Activated B cell treated with CpG ODN at 0.5 μM for 24 hours (primary cell): ENCODE measurements around the gene CELF4. TPM values are rescaled to one million over a fixed set of nuclear protein-coding genes. Genes with fewer than 3 reads are reported as not detected.

Experiments
- ATAC-seq: fragments of 200-7000 bp; cut with Tn5 transposase; one replicate; pipeline ENCODE4 v1.10.0; 2021; ENCODE audit warnings: low read depth, mild to moderate bottlenecking, moderate library complexity
- CTCF ChIA-PET: fragments of 350-600 bp; sonication (Branson Sonifier 250); formaldehyde crosslinking; loops from one replicate; lab custom pipeline; 2021; ENCODE audit warnings: antibody characterized with exemption; lab: Charles Lee
- POLR2A ChIA-PET: fragments of 350-600 bp; sonication (Branson Sonifier 250); formaldehyde crosslinking; loops from one replicate; lab custom pipeline; 2021; ENCODE audit warnings: antibody characterized with exemption; lab: Charles Lee
- DNase-seq: peaks from one replicate; pipeline ENCODE4 v3.0.0; 2022
- H3K27ac Mint-ChIP-seq: one replicate; pipeline ENCODE4 v1.8.0; 2020; ENCODE audit warnings: mixed read lengths
- H3K27me3 Mint-ChIP-seq: one replicate; pipeline ENCODE4 v1.8.0; 2021; ENCODE audit warnings: mixed read lengths
- H3K36me3 Mint-ChIP-seq: one replicate; pipeline ENCODE4 v1.8.0; 2021; ENCODE audit warnings: low read depth, mixed read lengths
- H3K4me1 Mint-ChIP-seq: one replicate; pipeline ENCODE4 v1.8.0; 2021; ENCODE audit warnings: mixed read lengths
- H3K4me3 Mint-ChIP-seq: one replicate; pipeline ENCODE4 v1.8.0; 2020; ENCODE audit warnings: mild to moderate bottlenecking, mixed read lengths
- H3K9me3 Mint-ChIP-seq: one replicate; pipeline ENCODE4 v1.8.0; 2020; ENCODE audit warnings: mixed read lengths
- intact Hi-C: fragments of 100-400 bp; cut with micrococcal nuclease; formaldehyde crosslinking; loops from one replicate; pipeline ENCODE4 v1.15.1; 2024
- total RNA-seq: library from RNA; stranded (reverse); gene quantifications from 2 replicates; pipeline ENCODE4 v1.2.3, GENCODE V29; 2022
- TF ChIP-seq, protein P1 (sequence below): fragments of 200-600 bp; IDR thresholded peaks from one replicate; pipeline ENCODE4 v1.8.0; 2022; ENCODE audit warnings: antibody characterized with exemption, mild to moderate bottlenecking

The CELF4 gene
- total RNA-seq, 1 donor from 2014 or later = not detected

DNA sequence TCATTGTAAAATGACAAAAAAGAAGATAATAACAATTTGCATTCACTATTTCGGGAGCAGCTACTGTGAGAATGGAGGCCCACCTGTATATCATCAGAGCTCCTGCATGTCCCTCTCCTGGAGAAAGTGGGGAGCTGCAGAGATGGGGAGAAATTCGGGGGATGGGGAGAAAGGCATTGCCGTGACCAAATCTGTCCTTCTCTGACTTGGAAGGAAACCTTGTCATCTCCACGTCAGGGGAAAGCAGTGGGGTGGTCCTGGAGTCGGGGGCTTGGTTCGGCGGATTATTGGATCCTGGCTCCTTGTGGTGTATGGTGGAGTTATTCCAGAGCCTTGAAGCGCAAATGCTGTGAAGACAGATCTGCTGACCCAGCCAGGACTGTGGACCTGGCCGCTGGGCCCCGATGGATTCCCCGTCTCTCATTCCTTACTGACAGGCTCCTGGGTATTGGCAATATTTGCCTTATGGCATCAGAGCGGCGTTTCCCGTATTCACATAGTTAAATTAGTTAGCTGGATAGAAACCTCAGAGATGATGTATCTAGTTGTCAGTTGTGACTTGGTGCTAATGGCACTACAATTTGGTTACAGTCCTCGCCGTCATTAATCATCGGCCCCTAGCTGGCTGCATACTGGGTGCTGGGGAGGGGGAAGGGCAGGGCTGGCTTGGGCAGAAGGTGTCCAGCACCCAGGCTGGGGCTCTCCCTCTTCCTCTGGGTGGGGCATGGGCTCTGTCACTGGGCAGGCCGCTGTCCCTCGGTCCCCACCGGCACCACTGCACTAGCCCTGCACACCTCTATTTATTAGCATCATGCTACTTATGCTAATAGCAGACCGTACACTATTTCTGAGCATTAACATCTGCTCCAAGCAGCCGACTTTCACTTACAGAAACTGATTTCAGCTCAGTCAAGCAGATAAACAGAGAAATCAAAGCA is 31.7 kb downstream of the CELF4 start:
- Mint-ChIP-seq H3K27me3 (peaks cover 13% of the 10 kb centered on the region), H3K9me3 (no peaks in the 10 kb centered on the region), H3K4me1 (peaks cover 11% of the 10 kb centered on the region), H3K4me3 (no peak overlapping the region), H3K27ac (no peak overlapping the region), H3K36me3 (no peaks in the 10 kb centered on the region)
- TF ChIP-seq, protein P1, sequence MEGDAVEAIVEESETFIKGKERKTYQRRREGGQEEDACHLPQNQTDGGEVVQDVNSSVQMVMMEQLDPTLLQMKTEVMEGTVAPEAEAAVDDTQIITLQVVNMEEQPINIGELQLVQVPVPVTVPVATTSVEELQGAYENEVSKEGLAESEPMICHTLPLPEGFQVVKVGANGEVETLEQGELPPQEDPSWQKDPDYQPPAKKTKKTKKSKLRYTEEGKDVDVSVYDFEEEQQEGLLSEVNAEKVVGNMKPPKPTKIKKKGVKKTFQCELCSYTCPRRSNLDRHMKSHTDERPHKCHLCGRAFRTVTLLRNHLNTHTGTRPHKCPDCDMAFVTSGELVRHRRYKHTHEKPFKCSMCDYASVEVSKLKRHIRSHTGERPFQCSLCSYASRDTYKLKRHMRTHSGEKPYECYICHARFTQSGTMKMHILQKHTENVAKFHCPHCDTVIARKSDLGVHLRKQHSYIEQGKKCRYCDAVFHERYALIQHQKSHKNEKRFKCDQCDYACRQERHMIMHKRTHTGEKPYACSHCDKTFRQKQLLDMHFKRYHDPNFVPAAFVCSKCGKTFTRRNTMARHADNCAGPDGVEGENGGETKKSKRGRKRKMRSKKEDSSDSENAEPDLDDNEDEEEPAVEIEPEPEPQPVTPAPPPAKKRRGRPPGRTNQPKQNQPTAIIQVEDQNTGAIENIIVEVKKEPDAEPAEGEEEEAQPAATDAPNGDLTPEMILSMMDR = no peak
- DNase-seq (no peak), ATAC-seq (no peak)
- ChIA-PET POLR2A (no interaction called here), CTCF (interaction anchor here (1.2 kb wide), 1 partner anchor 148 kb away, joined by 3 read pairs; no protein-coding TSS in a partner anchor)
- intact Hi-C loops = no loop called here

DNA sequence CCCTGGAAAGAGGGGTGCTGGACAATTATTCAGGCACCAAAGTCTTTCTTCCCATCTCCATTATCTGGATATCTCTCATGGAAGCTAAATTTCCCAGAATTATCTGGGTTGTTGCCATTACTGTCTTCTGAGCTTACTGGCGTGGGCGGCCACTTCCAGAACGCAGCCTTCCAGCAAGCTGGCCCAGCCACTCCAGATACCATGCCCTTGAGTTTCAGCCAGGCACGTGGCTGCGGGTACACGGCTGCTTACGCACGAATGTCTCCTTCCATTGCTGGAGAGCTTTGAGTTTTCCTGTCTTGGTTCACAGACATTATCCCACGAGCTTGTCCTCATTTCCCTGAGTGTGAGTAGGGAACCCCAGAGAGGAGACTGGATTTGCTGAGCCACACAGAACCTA is 32.7 kb downstream of the CELF4 start:
- Mint-ChIP-seq H3K9me3 (no peaks in the 10 kb centered on the region), H3K27ac (no peak overlapping the region), H3K27me3 (peaks cover 8% of the 10 kb centered on the region), H3K36me3 (no peaks in the 10 kb centered on the region), H3K4me3 (no peak overlapping the region), H3K4me1 (peaks cover 7% of the 10 kb centered on the region)
- TF ChIP-seq, protein P1 = no peak
- ATAC-seq = no peak
- no peak for DNase-seq
- ChIA-PET CTCF (no interaction called here), POLR2A (no interaction called here)
- intact Hi-C loops = no loop called here

DNA sequence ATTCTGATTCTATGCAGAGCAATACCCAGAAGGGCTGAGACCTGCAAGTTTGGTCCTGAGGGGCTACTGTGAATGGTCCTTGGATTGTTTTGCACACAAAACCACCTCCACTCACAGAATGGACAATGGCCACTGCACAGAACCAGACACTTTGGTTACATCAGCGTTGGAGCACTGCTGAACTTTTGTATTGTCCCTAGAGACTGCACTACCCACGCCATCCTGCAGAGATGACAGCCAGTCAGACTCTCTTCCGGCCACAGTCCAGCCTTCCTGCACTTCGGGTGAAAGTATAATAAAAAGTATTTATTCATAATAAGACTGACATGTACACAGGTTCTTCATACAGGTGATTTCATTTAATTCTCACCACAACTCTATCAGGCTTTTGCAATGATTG is 35.7 kb downstream of the CELF4 start:
- peaks cover 10% of the 10 kb centered on the region for H3K4me1 Mint-ChIP-seq
- ChIA-PET CTCF (no interaction called here), POLR2A (no interaction called here)
- intact Hi-C loops = no loop called here
- no peak overlapping the region for H3K27ac Mint-ChIP-seq
- no peak overlapping the region for H3K4me3 Mint-ChIP-seq
- DNase-seq = no peak
- H3K27me3 Mint-ChIP-seq = peaks cover 18% of the 10 kb centered on the region
- no peak for ATAC-seq
- TF ChIP-seq, protein P1 = no peak
- H3K36me3 Mint-ChIP-seq = no peaks in the 10 kb centered on the region
- no peaks in the 10 kb centered on the region for H3K9me3 Mint-ChIP-seq

DNA sequence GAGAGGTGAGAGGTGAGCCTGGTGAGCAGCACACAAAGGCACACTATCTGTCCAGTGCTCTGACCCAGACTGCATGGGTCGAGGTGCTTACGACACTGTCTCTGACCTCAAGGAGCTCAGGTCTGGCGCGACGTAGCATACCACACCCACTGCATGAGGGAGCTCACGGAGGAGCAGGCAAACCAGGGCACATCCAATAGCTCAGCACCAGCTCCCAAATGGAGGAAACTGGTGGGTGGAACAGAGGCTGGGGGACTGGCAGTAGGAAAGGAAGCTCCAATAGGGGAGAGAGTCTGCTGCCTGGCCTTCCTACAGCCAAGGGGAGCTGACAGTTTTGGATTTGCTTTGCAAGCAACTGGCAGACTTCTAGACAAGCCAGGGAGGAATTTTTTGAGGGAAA is 36.3 kb downstream of the CELF4 start:
- no peak overlapping the region for H3K4me3 Mint-ChIP-seq
- intact Hi-C loops = no loop called here
- H3K36me3 Mint-ChIP-seq = no peaks in the 10 kb centered on the region
- no peak overlapping the region for H3K27ac Mint-ChIP-seq
- H3K4me1 Mint-ChIP-seq = peaks cover 11% of the 10 kb centered on the region
- no peaks in the 10 kb centered on the region for H3K9me3 Mint-ChIP-seq
- ATAC-seq (no peak), DNase-seq (no peak)
- TF ChIP-seq, protein P1 = no peak
- CTCF ChIA-PET = no interaction called here
- H3K27me3 Mint-ChIP-seq = peaks cover 21% of the 10 kb centered on the region
- POLR2A ChIA-PET = no interaction called here

DNA sequence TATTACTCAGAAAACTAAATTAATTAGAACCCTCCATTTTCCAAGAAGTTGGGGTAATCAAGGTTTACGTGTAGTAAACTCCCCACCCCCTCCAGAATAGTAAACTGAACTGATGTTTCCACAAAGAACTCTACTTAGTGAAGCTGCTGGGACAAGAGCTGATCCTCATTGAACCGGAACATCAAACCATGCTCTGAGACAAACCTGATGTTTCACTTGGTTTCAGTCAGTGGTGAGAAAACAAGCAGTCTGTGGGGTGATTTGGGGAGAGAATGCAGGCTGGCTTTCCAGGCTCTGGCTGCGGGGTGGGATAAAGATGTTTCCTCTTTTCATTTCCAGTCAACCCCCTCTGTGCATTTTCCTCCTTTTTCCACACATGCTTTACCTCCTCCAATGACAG is 38.2 kb downstream of the CELF4 start:
- DNase-seq = no peak
- CTCF ChIA-PET = no interaction called here
- Mint-ChIP-seq H3K9me3 (no peaks in the 10 kb centered on the region), H3K4me3 (no peak overlapping the region), H3K27me3 (peaks cover 37% of the 10 kb centered on the region), H3K36me3 (no peaks in the 10 kb centered on the region), H3K4me1 (peaks cover 8% of the 10 kb centered on the region), H3K27ac (no peak overlapping the region)
- TF ChIP-seq, protein P1 = no peak
- intact Hi-C loops = no loop called here
- POLR2A ChIA-PET = no interaction called here
- ATAC-seq = no peak
